HepG2 (cell line): ENCODE results near the gene RING1. TPM values are rescaled to one million over a fixed set of nuclear protein-coding genes. Genes with fewer than 3 reads are reported as not detected.

Experiments used
- EP300 ChIP-seq, 3 experiments: sonication (generic) in 1 of 3; formaldehyde crosslinking in 1 of 3; IDR thresholded peaks; 2 replicates each; pipeline versions ENCODE4 v1.5.1 to v1.6.1; 2011 to 2020; ENCODE audit warnings: low read depth in 2 of 3, low read length in 2 of 3, borderline replicate concordance in 1 of 3, improper control_type of control experiment in 1 of 3, mild to moderate bottlenecking in 1 of 3, missing genetic modification reagents in 1 of 3, moderate library complexity in 1 of 3
- HIC2 ChIP-seq: sonication (generic); formaldehyde crosslinking; IDR thresholded peaks from 2 replicates; pipeline ENCODE4 v1.9.0; 2022; ENCODE audit warnings: low read depth, missing genetic modification reagents
- KDM2A ChIP-seq: sonication (generic); formaldehyde crosslinking; IDR thresholded peaks from 2 replicates; pipeline ENCODE4 v1.4.0; 2020; ENCODE audit warnings: low read depth, missing genetic modification reagents, borderline replicate concordance
- KDM3A ChIP-seq: IDR thresholded peaks from 2 replicates; pipeline ENCODE4 v1.6.1; 2018; ENCODE audit warnings: low read depth, missing compliant biosample characterization
- KDM5A ChIP-seq: fragments of 200-600 bp; sonication (generic); IDR thresholded peaks from 2 replicates; pipeline ENCODE4 v1.7.0; 2018; ENCODE audit warnings: antibody characterized with exemption, mild to moderate bottlenecking, low read length, borderline replicate concordance
- MXD3 ChIP-seq: IDR thresholded peaks from 2 replicates; pipeline ENCODE4 v1.6.1; 2016; ENCODE audit warnings: mild to moderate bottlenecking, missing biosample characterization, missing genetic modification reagents
- NFKBIZ ChIP-seq: IDR thresholded peaks from 2 replicates; pipeline ENCODE4 v1.6.1; 2018; ENCODE audit warnings: missing genetic modification reagents, missing compliant biosample characterization
- NR2F1 ChIP-seq, 2 experiments: fragments of 450-650 bp in 1 of 2; formaldehyde crosslinking in 1 of 2; IDR thresholded peaks; 2 replicates each; pipeline versions ENCODE4 v1.5.0 to v1.6.1; 2016 to 2020; ENCODE audit warnings: mild to moderate bottlenecking in 1 of 2, missing compliant biosample characterization in 1 of 2, missing genetic modification reagents in 1 of 2, moderate library complexity in 1 of 2
- PAX8 ChIP-seq: sonication (generic); formaldehyde crosslinking; IDR thresholded peaks from 2 replicates; pipeline ENCODE4 v1.8.0; 2022; ENCODE audit warnings: mild to moderate bottlenecking, missing genetic modification reagents, borderline replicate concordance
- POLR2AphosphoS5 ChIP-seq: IDR thresholded peaks from 2 replicates; pipeline ENCODE4 v1.6.1; 2012; ENCODE audit warnings: low read depth, low read length
- REPIN1 ChIP-seq: sonication (generic); formaldehyde crosslinking; IDR thresholded peaks from 2 replicates; pipeline ENCODE4 v1.8.0; 2022; ENCODE audit warnings: missing genetic modification reagents, low read depth, mild to moderate bottlenecking, borderline replicate concordance
- RFX3 ChIP-seq: IDR thresholded peaks from 2 replicates; pipeline ENCODE4 v1.6.1; 2016; ENCODE audit warnings: missing biosample characterization, missing genetic modification reagents
- STAT5B ChIP-seq: sonication (generic); formaldehyde crosslinking; IDR thresholded peaks from 2 replicates; pipeline ENCODE4 v1.4.0; 2020; ENCODE audit warnings: missing genetic modification reagents
- TAF15 ChIP-seq: fragments of 200-400 bp; formaldehyde crosslinking; IDR thresholded peaks from one replicate; pipeline ENCODE4 v1.6.1; 2018; ENCODE audit warnings: mild to moderate bottlenecking, low read depth, low read length; ENCODE audit not compliant: poor library complexity, severe bottlenecking
- TEF ChIP-seq: sonication (generic); formaldehyde crosslinking; IDR thresholded peaks from 2 replicates; pipeline ENCODE4 v1.5.0; 2020; ENCODE audit warnings: missing genetic modification reagents
- TFDP1 ChIP-seq: IDR thresholded peaks from 2 replicates; pipeline ENCODE4 v1.6.1; 2016; ENCODE audit warnings: missing compliant biosample characterization, missing genetic modification reagents, borderline replicate concordance
- XBP1 ChIP-seq: sonication (generic); formaldehyde crosslinking; IDR thresholded peaks from 2 replicates; pipeline ENCODE4 v1.5.0; 2020; ENCODE audit warnings: missing genetic modification reagents
- ZNF556 ChIP-seq: sonication (generic); formaldehyde crosslinking; IDR thresholded peaks from 2 replicates; pipeline ENCODE4 v1.4.0; 2020; ENCODE audit warnings: mild to moderate bottlenecking, missing genetic modification reagents, borderline replicate concordance
- ZNF572 ChIP-seq: sonication (generic); formaldehyde crosslinking; IDR thresholded peaks from 2 replicates; pipeline ENCODE4 v1.5.1; 2020; ENCODE audit warnings: mild to moderate bottlenecking, missing genetic modification reagents
- ZNF580 ChIP-seq: IDR thresholded peaks from 2 replicates; pipeline ENCODE4 v1.6.1; 2016; ENCODE audit warnings: low read depth, borderline replicate concordance
- ZNF639 ChIP-seq: conservative IDR thresholded peaks from 2 replicates; pipeline ENCODE4 v1.6.1; 2018; ENCODE audit warnings: missing genetic modification reagents
- ZNF660 ChIP-seq: sonication (generic); formaldehyde crosslinking; IDR thresholded peaks from 2 replicates; pipeline ENCODE4 v1.5.1; 2020; ENCODE audit warnings: mild to moderate bottlenecking, low read depth, missing genetic modification reagents, borderline replicate concordance
- ZNF780A ChIP-seq: sonication (generic); formaldehyde crosslinking; IDR thresholded peaks from 2 replicates; pipeline ENCODE4 v1.8.0; 2022; ENCODE audit warnings: mild to moderate bottlenecking, missing genetic modification reagents, moderate library complexity
- polyA plus RNA-seq, 8 experiments: library from polyadenylated mRNA; depleted of rRNA in 3 of 8; stranded (reverse) in 7 of 8; unstranded in 1 of 8; fragments of >200 nt; fragmentation: Illumina TruSeq in 4 of 8; extraction: Trizol in 4 of 8; gene quantifications; 2 replicates each; pipeline versions ENCODE4 v1.2.1 to v1.2.3, GENCODE V29; 2011 to 2016; ENCODE audit warnings: low read depth in 4 of 8, missing spikeins in 1 of 8, mixed read lengths in 1 of 8; ENCODE audit not compliant: insufficient read depth in 1 of 8
- total RNA-seq, 5 experiments: library from RNA; depleted of rRNA; stranded (reverse); fragments of >200 nt; fragmentation: Illumina TruSeq; extraction: Trizol; gene quantifications; 2 replicates each; pipeline ENCODE4 v1.2.3, GENCODE V29; 2016; ENCODE audit warnings: low read depth in 1 of 5

Gene RING1
- total and polyA plus RNA-seq, 2 of the 13 experiments (the other 11 are each of a cell fraction or from before 2014, with no cell fraction given), result 23.9 to 33.6 TPM

GRCh38 chr6:33199687-33200218, 8.5 kb upstream of the RING1 start (continued):
- TF ChIP-seq HIC2 (CRISPR knock-in tag) (0 out of 2 replicates have a peak, but pooled peaks have one; percentile 15), ZNF580 (CRISPR knock-in tag) (peak; percentile 41; the same call in 1 of the 2 replicates), RFX3 (CRISPR knock-in tag) (no peak), STAT5B (no peak), KDM5A (no peak), TFDP1 (peak; percentile 47; the same call in 1 of the 2 replicates), ZNF639 (CRISPR knock-in tag) (no peak), TEF (CRISPR knock-in tag) (no peak), ZNF660 (CRISPR knock-in tag) (no peak), ZNF556 (CRISPR knock-in tag) (peak; percentile 92; the same call in 1 of the 2 replicates), TAF15 (peak; percentile 94), ZNF572 (CRISPR knock-in tag) (peak; percentile 65; the same call in 1 of the 2 replicates), ZNF780A (peak; percentile 75; the same call in 1 of the 2 replicates), KDM2A (peak; percentile 29; the same call in 1 of the 2 replicates), NR2F1 (CRISPR knock-in tag; IDR thresholded peaks at IDR 0.05) (peak in 1 of 2 experiments; percentile 54; a peak in 2 of 4 replicates), POLR2AphosphoS5 (peak; percentile 47), EP300 (IDR thresholded peaks at IDR 0.05; ENCODE audit: low read depth in 2 of 2, low read length in 2 of 2) (peak in 1 of 2 experiments; percentile 60; a peak in 2 of 4 replicates), EP300 (CRISPR knock-in tag; IDR thresholded peaks at IDR 0.05; ENCODE audit: borderline replicate concordance) (no peak), PAX8 (CRISPR knock-in tag) (0 out of 2 replicates have a peak, but pooled peaks have one; percentile 28), MXD3 (CRISPR knock-in tag) (peak; percentile 62), KDM3A (CRISPR knock-in tag) (no peak), NFKBIZ (CRISPR knock-in tag) (no peak; the same call in 1 of the 2 replicates), XBP1 (CRISPR knock-in tag) (no peak), REPIN1 (CRISPR knock-in tag) (no peak)
